Progenitor cell of endocrine pancreas (in vitro differentiated cells): Measurements from ENCODE around the gene NEGR1. TPM values are rescaled to one million over a fixed set of nuclear protein-coding genes. Genes with fewer than 3 reads are reported as not detected.

Experiments used
- DNase-seq: peaks from one replicate; pipeline ENCODE4 v3.0.0; 2021; ENCODE audit warnings: low spot score; ENCODE audit not compliant: unreplicated experiment
- H3K27ac Mint-ChIP-seq: 2 replicates; pipeline ENCODE4 v1.8.0; 2021; ENCODE audit warnings: mild to moderate bottlenecking, moderate library complexity, mixed read lengths
- H3K27me3 Mint-ChIP-seq: 2 replicates; pipeline ENCODE4 v1.8.0; 2021; ENCODE audit warnings: mixed read lengths
- H3K36me3 Mint-ChIP-seq: 2 replicates; pipeline ENCODE4 v1.8.0; 2022; ENCODE audit warnings: mixed read lengths; ENCODE audit not compliant: insufficient read depth
- H3K4me1 Mint-ChIP-seq: 2 replicates; pipeline ENCODE4 v1.8.0; 2021; ENCODE audit warnings: low read depth, mixed read lengths
- H3K4me3 Mint-ChIP-seq: 2 replicates; pipeline ENCODE4 v1.8.0; 2021; ENCODE audit warnings: low read depth, mild to moderate bottlenecking, moderate library complexity, mixed read lengths
- H3K9me3 Mint-ChIP-seq: 2 replicates; pipeline ENCODE4 v1.8.0; 2021; ENCODE audit warnings: low read depth, mixed read lengths
- CTCF ChIP-seq: fragments of 200-600 bp; sonication (generic); IDR thresholded peaks from one replicate; pipeline ENCODE4 v1.5.0; 2021; ENCODE audit warnings: antibody characterized with exemption, mild to moderate bottlenecking; ENCODE audit not compliant: unreplicated experiment
- total RNA-seq: library from RNA; stranded (reverse); gene quantifications from 2 replicates; pipeline ENCODE4 v1.2.1, GENCODE V29; 2021

Gene NEGR1
- total RNA-seq, 1 donor from 2014 or later, result 3.1 TPM

GRCh38 chr1:72060466-72061245, 221.7 kb downstream of the NEGR1 start:
- no peak overlapping the region for H3K27ac Mint-ChIP-seq
- DNase-seq, result no peak
- H3K27me3 Mint-ChIP-seq, result no peaks in the 10 kb centered on the region
- H3K4me3 Mint-ChIP-seq, result no peak overlapping the region
- H3K4me1 Mint-ChIP-seq, result peaks cover 2% of the 10 kb centered on the region
- H3K36me3 Mint-ChIP-seq, result no peaks in the 10 kb centered on the region
- TF ChIP-seq CTCF, result no peak
- H3K9me3 Mint-ChIP-seq, result no peaks in the 10 kb centered on the region

GRCh38 chr1:72056516-72056915, 225.8 kb downstream of the NEGR1 start:
- H3K27me3 Mint-ChIP-seq, result no peaks in the 10 kb centered on the region
- no peaks in the 10 kb centered on the region for H3K36me3 Mint-ChIP-seq
- H3K4me3 Mint-ChIP-seq, result no peak overlapping the region
- TF ChIP-seq CTCF, result no peak
- peaks cover 2% of the 10 kb centered on the region for H3K4me1 Mint-ChIP-seq
- no peak overlapping the region for H3K27ac Mint-ChIP-seq
- no peak for DNase-seq
- H3K9me3 Mint-ChIP-seq, result no peaks in the 10 kb centered on the region

GRCh38 chr1:72051538-72051937, 230.8 kb downstream of the NEGR1 start:
- H3K27ac Mint-ChIP-seq, result no peak overlapping the region
- H3K9me3 Mint-ChIP-seq, result no peaks in the 10 kb centered on the region
- DNase-seq, result no peak
- H3K27me3 Mint-ChIP-seq, result no peaks in the 10 kb centered on the region
- TF ChIP-seq CTCF, result no peak
- H3K36me3 Mint-ChIP-seq, result no peaks in the 10 kb centered on the region
- H3K4me3 Mint-ChIP-seq, result no peak overlapping the region
- H3K4me1 Mint-ChIP-seq, result no peaks in the 10 kb centered on the region

GRCh38 chr1:72050551-72050950, 231.8 kb downstream of the NEGR1 start:
- H3K27me3 Mint-ChIP-seq, result no peaks in the 10 kb centered on the region
- no peaks in the 10 kb centered on the region for H3K4me1 Mint-ChIP-seq
- no peak for DNase-seq
- H3K4me3 Mint-ChIP-seq, result no peak overlapping the region
- no peaks in the 10 kb centered on the region for H3K36me3 Mint-ChIP-seq
- H3K9me3 Mint-ChIP-seq, result no peaks in the 10 kb centered on the region
- H3K27ac Mint-ChIP-seq, result no peak overlapping the region
- TF ChIP-seq CTCF, result no peak

GRCh38 chr1:72037745-72038343, 244.5 kb downstream of the NEGR1 start:
- Mint-ChIP-seq H3K27ac (no peak overlapping the region), H3K9me3 (peaks cover 3% of the 10 kb centered on the region), H3K36me3 (no peaks in the 10 kb centered on the region), H3K4me1 (no peaks in the 10 kb centered on the region), H3K27me3 (no peaks in the 10 kb centered on the region), H3K4me3 (no peak overlapping the region)
- TF ChIP-seq CTCF, result peak; percentile 81
- no peak for DNase-seq
